Heart right ventricle (tissue), 16 donors: ENCODE measurements around the gene MYO18B. TPM values are rescaled to one million over a fixed set of nuclear protein-coding genes. Genes with fewer than 3 reads are reported as not detected.

Experiments used
- ATAC-seq, 8 donors: fragments of 200-7000 bp; cut with Tn5 transposase; one replicate each; pipeline ENCODE4 v1.9.1; 2020; ENCODE audit warnings: mild to moderate bottlenecking in 8 of 8, moderate library complexity in 8 of 8, moderate number of reproducible peaks in 1 of 8
- DNase-seq, 2 donors: peaks; one replicate each; pipeline ENCODE4 v3.0.0-alpha.2; 2020
- H3K27ac ChIP-seq, 10 donors: fragments of 200-600 bp; sonication (generic) in 2 of 10; one replicate each; pipeline versions ENCODE4 v1.5.0 to v1.8.0; 2020 to 2022; ENCODE audit warnings: mild to moderate bottlenecking in 3 of 10
- H3K27me3 ChIP-seq, 7 donors: fragments of 200-600 bp; one replicate each; pipeline ENCODE4 v1.8.0; 2021 to 2022; ENCODE audit warnings: mild to moderate bottlenecking in 2 of 7
- H3K36me3 ChIP-seq, 9 donors: fragments of 200-600 bp; sonication (generic) in 1 of 9; one replicate each; pipeline versions ENCODE4 v1.5.0 to v1.8.0; 2020 to 2022; ENCODE audit warnings: mild to moderate bottlenecking in 2 of 9
- H3K4me1 ChIP-seq, 9 donors: fragments of 200-600 bp; sonication (generic) in 1 of 9; one replicate each; pipeline versions ENCODE4 v1.5.0 to v1.8.0; 2020 to 2022; ENCODE audit warnings: mild to moderate bottlenecking in 4 of 9
- H3K4me3 ChIP-seq, 10 donors: fragments of 200-600 bp; sonication (generic) in 2 of 10; one replicate each; pipeline versions ENCODE4 v1.5.0 to v1.8.0; 2020 to 2022; ENCODE audit warnings: mild to moderate bottlenecking in 7 of 10, moderate library complexity in 2 of 10
- H3K9me3 ChIP-seq, 11 donors: fragments of 200-600 bp in 10 of 11; sonication (generic) in 2 of 11; one replicate each; pipeline versions ENCODE4 v1.5.0 to v1.8.0; 2013 to 2022; ENCODE audit warnings: mild to moderate bottlenecking in 2 of 11, control low read depth in 1 of 11, moderate library complexity in 1 of 11
- CTCF ChIP-seq, 9 donors: fragments of 200-600 bp; sonication (generic) in 2 of 9; IDR thresholded peaks; one replicate each; pipeline versions ENCODE4 v1.5.0 to v1.8.0; 2021 to 2022; ENCODE audit warnings: antibody characterized with exemption in 9 of 9, mild to moderate bottlenecking in 5 of 9, moderate library complexity in 1 of 9
- WGBS, 2 donors: extraction: QIAGEN DNeasy Blood & Tissue Kit; methylation state at CpG; one replicate each; pipeline ENCODE4 v1.1.7; 2013; ENCODE audit warnings: inconsistent platforms in 1 of 2; 5-methylcytosine and 5-hydroxymethylcytosine counted together
- intact Hi-C, 10 donors: fragments of 100-400 bp; cut with DNase I; formaldehyde crosslinking; loops; one replicate each; pipeline versions ENCODE4 v1.11.1 to v1.14.2; 2022
- polyA plus RNA-seq, 2 donors: library from polyadenylated mRNA; stranded (reverse); fragments of 200-250 nt; gene quantifications; one replicate each; pipeline ENCODE4 v1.2.3, GENCODE V29; 2013
- total RNA-seq, 10 donors: library from RNA; stranded (reverse); fragmentation: NEBNext Ultra II Directional in 3 of 10; extraction: Animal tissue kit (Norgen Biotek cat#: 25700) in 3 of 10; gene quantifications; one replicate each; pipeline versions ENCODE4 v1.2.1 to v1.2.4, GENCODE V29; 2021 to 2023
- donor health status: Arrhythmogenic right ventricular cardiomyopathy.
- donor health status: ischemic (EF 13 %, LVEDD 7.1; RV severe dilation, severe dysfunction).
- donor health status: healthy with polysubstance abuse.
- donor health status: DM: no; HTN: yes; CAD: no.
- donor health status: DM: no; HTN: no; CAD: no.
- donor health status: ischemic (EF 25% LVEDD 6.9; RV normal size, moderate dysfunction).
- donor health status: ischemic (EF 25% LVEDD 5.7; RV mildly dilated, moderate dysfunction).
- donor health status: healthy.
- donor health status: DM: yes; HTN: yes; CAD: no.
- donor health status: Ischemic cardiomyopathy.
- donor health status: ischemic (EF 35%, LVEDD 5.7; RV mildly dilated, moderate dysfunction).
- donor health status: nonischemic (EF 11% LVEDD 7.7; RV severe dilation, severe dysfunction).
- donor health status: DM: yes; HTN: yes; CAD: no.
- donor health status: PGD.
- donor health status: ischemic (EF 29% LVEDD 5.4; RV normal size, mild dysfunction).
- donor health status: nonischemic (EF 23%, LVEDD 6.1; RV moderate dilation, normal function).

The MYO18B gene
- total and polyA plus RNA-seq, 12 donors: 111 to 407 (median 210) TPM

GRCh38 chr22:25892678-25893077 lies 150.7 kb downstream of the MYO18B start:
- H3K36me3 ChIP-seq: peaks cover 0 to 69% (median 0%) of the 10 kb centered on the region in 9 donors

GRCh38 chr22:25895678-25896077 lies 153.7 kb downstream of the MYO18B start:
- intact Hi-C loops: no loop called here
- Histone ChIP-seq H3K4me3 (no peak overlapping the region), H3K27ac (no peak overlapping the region), H3K4me1 (peaks cover 0 to 8% (median 0%) of the 10 kb centered on the region in 9 donors), H3K9me3 (no peaks in the 10 kb centered on the region), H3K27me3 (no peaks in the 10 kb centered on the region), H3K36me3 (peaks cover 0 to 86% (median 0%) of the 10 kb centered on the region in 9 donors)
- WGBS, 2 donors: 58 to 72% methylated on average over 3 of the region's 3 CpGs
- TF ChIP-seq CTCF (IDR thresholded peaks at IDR 0.05): no peak
- DNase-seq (no peak), ATAC-seq (no peak)

More at GRCh38 chr22:25892678-25893077, 150.7 kb downstream of the MYO18B start:
- Histone ChIP-seq H3K4me3 (no peak overlapping the region), H3K4me1 (peaks cover 0 to 4% (median 0%) of the 10 kb centered on the region in 9 donors), H3K9me3 (no peaks in the 10 kb centered on the region), H3K27me3 (no peaks in the 10 kb centered on the region), H3K27ac (no peak overlapping the region)
- no peak for ATAC-seq
- DNase-seq: no peak
- intact Hi-C loops: no loop called here
- 61 to 72% methylated on average over 4 of the region's 4 CpGs for WGBS, 2 donors
- no peak for TF ChIP-seq CTCF (IDR thresholded peaks at IDR 0.05)

- intact Hi-C loops: no loop called here
- no peak for ATAC-seq
- H3K4me1 ChIP-seq: peaks cover 0 to 12% (median 0%) of the 10 kb centered on the region in 9 donors
- WGBS, 2 donors: 66 to 79% methylated on average over 4 of the region's 4 CpGs
- peaks cover 0 to 82% (median 0%) of the 10 kb centered on the region in 9 donors for H3K36me3 ChIP-seq
- H3K27ac ChIP-seq: no peak overlapping the region
- no peaks in the 10 kb centered on the region for H3K9me3 ChIP-seq
- H3K4me3 ChIP-seq: no peak overlapping the region
- no peaks in the 10 kb centered on the region for H3K27me3 ChIP-seq
- DNase-seq: no peak
- TF ChIP-seq CTCF (IDR thresholded peaks at IDR 0.05): no peak
Observed at GRCh38 chr22:25896098-25896497, 154.1 kb downstream of the MYO18B start.

GRCh38 chr22:25896592-25896991 lies 154.6 kb downstream of the MYO18B start:
- TF ChIP-seq CTCF (IDR thresholded peaks at IDR 0.05): no peak
- Histone ChIP-seq H3K4me3 (no peak overlapping the region), H3K36me3 (peaks cover 0 to 77% (median 0%) of the 10 kb centered on the region in 9 donors), H3K27me3 (no peaks in the 10 kb centered on the region), H3K27ac (no peak overlapping the region), H3K4me1 (peaks cover 0 to 15% (median 0%) of the 10 kb centered on the region in 9 donors), H3K9me3 (no peaks in the 10 kb centered on the region)
- WGBS, 2 donors: 59 to 66% methylated on average over 2 of the region's 2 CpGs
- intact Hi-C loops: no loop called here
- DNase-seq (no peak), ATAC-seq (no peak)
